Measurements from ENCODE around the gene MKNK1.

Gene MKNK1

GRCh38 chr1:46596846-46597245 lies 7.2 kb downstream of the MKNK1 start:
- ATAC-seq, result no peak

GRCh38 chr1:46596036-46596435 lies 8.0 kb downstream of the MKNK1 start:
- TF ChIP-seq CREB5 (CRISPR knock-in tag; IDR thresholded peaks at IDR 0.05; ENCODE audit: low read depth) (no peak), ISL1 (CRISPR knock-in tag; IDR thresholded peaks at IDR 0.05) (no peak)
- TF ChIP-seq, protein P1, sequence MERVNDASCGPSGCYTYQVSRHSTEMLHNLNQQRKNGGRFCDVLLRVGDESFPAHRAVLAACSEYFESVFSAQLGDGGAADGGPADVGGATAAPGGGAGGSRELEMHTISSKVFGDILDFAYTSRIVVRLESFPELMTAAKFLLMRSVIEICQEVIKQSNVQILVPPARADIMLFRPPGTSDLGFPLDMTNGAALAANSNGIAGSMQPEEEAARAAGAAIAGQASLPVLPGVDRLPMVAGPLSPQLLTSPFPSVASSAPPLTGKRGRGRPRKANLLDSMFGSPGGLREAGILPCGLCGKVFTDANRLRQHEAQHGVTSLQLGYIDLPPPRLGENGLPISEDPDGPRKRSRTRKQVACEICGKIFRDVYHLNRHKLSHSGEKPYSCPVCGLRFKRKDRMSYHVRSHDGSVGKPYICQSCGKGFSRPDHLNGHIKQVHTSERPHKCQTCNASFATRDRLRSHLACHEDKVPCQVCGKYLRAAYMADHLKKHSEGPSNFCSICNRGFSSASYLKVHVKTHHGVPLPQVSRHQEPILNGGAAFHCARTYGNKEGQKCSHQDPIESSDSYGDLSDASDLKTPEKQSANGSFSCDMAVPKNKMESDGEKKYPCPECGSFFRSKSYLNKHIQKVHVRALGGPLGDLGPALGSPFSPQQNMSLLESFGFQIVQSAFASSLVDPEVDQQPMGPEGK (CRISPR knock-in tag; IDR thresholded peaks at IDR 0.05; ENCODE audit: borderline replicate concordance), result no peak
- ATAC-seq, result no peak

More at GRCh38 chr1:46596846-46597245, 7.2 kb downstream of the MKNK1 start:
- TF ChIP-seq ZC3H10 (CRISPR knock-in tag; IDR thresholded peaks at IDR 0.05), result no peak
- no peak for TF ChIP-seq GLIS3 (CRISPR knock-in tag; IDR thresholded peaks at IDR 0.05)
- TF ChIP-seq ESRRG (CRISPR knock-in tag; IDR thresholded peaks at IDR 0.05), result no peak
- TF ChIP-seq PPARA (CRISPR knock-in tag; IDR thresholded peaks at IDR 0.05; ENCODE audit: borderline replicate concordance), result no peak
- TF ChIP-seq, protein P2, sequence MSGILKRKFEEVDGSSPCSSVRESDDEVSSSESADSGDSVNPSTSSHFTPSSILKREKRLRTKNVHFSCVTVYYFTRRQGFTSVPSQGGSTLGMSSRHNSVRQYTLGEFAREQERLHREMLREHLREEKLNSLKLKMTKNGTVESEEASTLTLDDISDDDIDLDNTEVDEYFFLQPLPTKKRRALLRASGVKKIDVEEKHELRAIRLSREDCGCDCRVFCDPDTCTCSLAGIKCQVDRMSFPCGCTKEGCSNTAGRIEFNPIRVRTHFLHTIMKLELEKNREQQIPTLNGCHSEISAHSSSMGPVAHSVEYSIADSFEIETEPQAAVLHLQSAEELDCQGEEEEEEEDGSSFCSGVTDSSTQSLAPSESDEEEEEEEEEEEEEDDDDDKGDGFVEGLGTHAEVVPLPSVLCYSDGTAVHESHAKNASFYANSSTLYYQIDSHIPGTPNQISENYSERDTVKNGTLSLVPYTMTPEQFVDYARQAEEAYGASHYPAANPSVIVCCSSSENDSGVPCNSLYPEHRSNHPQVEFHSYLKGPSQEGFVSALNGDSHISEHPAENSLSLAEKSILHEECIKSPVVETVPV (CRISPR knock-in tag; IDR thresholded peaks at IDR 0.05), result no peak
- no peak for TF ChIP-seq ZNF8 (CRISPR knock-in tag; IDR thresholded peaks at IDR 0.05)
- TF ChIP-seq, protein P3, sequence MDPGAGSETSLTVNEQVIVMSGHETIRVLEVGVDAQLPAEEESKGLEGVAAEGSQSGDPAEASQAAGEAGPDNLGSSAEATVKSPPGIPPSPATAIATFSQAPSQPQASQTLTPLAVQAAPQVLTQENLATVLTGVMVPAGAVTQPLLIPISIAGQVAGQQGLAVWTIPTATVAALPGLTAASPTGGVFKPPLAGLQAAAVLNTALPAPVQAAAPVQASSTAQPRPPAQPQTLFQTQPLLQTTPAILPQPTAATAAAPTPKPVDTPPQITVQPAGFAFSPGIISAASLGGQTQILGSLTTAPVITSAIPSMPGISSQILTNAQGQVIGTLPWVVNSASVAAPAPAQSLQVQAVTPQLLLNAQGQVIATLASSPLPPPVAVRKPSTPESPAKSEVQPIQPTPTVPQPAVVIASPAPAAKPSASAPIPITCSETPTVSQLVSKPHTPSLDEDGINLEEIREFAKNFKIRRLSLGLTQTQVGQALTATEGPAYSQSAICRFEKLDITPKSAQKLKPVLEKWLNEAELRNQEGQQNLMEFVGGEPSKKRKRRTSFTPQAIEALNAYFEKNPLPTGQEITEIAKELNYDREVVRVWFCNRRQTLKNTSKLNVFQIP (CRISPR knock-in tag; IDR thresholded peaks at IDR 0.05; ENCODE audit: borderline replicate concordance, low read depth), result no peak

- TF ChIP-seq ZFP3 (CRISPR knock-in tag; IDR thresholded peaks at IDR 0.05) (no peak), ESRRG (CRISPR knock-in tag; IDR thresholded peaks at IDR 0.05) (no peak)
- TF ChIP-seq, protein P4, sequence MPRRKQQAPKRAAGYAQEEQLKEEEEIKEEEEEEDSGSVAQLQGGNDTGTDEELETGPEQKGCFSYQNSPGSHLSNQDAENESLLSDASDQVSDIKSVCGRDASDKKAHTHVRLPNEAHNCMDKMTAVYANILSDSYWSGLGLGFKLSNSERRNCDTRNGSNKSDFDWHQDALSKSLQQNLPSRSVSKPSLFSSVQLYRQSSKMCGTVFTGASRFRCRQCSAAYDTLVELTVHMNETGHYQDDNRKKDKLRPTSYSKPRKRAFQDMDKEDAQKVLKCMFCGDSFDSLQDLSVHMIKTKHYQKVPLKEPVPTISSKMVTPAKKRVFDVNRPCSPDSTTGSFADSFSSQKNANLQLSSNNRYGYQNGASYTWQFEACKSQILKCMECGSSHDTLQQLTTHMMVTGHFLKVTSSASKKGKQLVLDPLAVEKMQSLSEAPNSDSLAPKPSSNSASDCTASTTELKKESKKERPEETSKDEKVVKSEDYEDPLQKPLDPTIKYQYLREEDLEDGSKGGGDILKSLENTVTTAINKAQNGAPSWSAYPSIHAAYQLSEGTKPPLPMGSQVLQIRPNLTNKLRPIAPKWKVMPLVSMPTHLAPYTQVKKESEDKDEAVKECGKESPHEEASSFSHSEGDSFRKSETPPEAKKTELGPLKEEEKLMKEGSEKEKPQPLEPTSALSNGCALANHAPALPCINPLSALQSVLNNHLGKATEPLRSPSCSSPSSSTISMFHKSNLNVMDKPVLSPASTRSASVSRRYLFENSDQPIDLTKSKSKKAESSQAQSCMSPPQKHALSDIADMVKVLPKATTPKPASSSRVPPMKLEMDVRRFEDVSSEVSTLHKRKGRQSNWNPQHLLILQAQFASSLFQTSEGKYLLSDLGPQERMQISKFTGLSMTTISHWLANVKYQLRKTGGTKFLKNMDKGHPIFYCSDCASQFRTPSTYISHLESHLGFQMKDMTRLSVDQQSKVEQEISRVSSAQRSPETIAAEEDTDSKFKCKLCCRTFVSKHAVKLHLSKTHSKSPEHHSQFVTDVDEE (CRISPR knock-in tag; IDR thresholded peaks at IDR 0.05), result no peak
- no peak for ATAC-seq
Observed at GRCh38 chr1:46595127-46595526, 8.9 kb downstream of the MKNK1 start.

- TF ChIP-seq, protein P1 (CRISPR knock-in tag; IDR thresholded peaks at IDR 0.05; ENCODE audit: borderline replicate concordance), result no peak
- TF ChIP-seq, protein P3 (CRISPR knock-in tag; IDR thresholded peaks at IDR 0.05; ENCODE audit: borderline replicate concordance, low read depth), result no peak
- TF ChIP-seq ZFP30 (CRISPR knock-in tag; IDR thresholded peaks at IDR 0.05) (no peak), CREB5 (CRISPR knock-in tag; IDR thresholded peaks at IDR 0.05; ENCODE audit: low read depth) (no peak)
- ATAC-seq, result no peak
Observed at GRCh38 chr1:46594063-46594462, 10.0 kb downstream of the MKNK1 start.
